ENCODE measurements around the gene SHLD1. TPM values are rescaled to one million over a fixed set of nuclear protein-coding genes. Genes with fewer than 3 reads are reported as not detected.

Gene SHLD1
- total RNA-seq, 1 donor from 2014 or later, result 7.1 TPM

DNA sequence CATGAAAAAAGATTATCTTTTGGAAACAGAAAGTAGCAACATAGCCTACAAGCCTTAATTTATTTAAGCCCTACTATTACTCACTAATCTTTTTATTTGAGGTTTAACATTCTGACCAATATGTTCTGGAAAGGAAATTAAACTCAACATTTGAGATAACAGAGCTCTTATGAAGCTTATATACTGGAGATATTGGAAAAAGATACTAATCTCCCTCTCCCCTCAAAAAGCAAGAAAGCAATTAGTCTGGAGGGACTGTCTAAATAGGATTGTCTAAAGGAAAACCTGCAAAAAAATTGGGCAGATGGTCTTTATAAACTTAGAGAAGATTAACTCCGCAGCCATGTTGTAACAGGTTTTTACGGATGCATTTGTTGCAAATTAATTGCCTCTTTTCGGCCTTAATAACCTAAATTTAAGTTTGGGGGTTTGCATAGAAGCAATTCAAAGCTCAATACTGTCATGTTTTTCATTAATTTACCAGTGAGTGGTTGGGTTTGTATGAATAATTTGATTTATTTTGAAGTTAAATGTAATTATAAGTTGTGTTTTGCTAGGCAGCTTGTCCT is 79.1 kb downstream of the SHLD1 start:
- peaks cover 3% of the 10 kb centered on the region for H3K36me3 Mint-ChIP-seq (ENCODE audit: low read depth, unreplicated experiment)
- no peak overlapping the region for H3K27ac Mint-ChIP-seq (ENCODE audit: unreplicated experiment)
- no peaks in the 10 kb centered on the region for H3K4me1 Mint-ChIP-seq (ENCODE audit: unreplicated experiment)
- no peak overlapping the region for H3K4me3 Mint-ChIP-seq (ENCODE audit: unreplicated experiment)
- no peaks in the 10 kb centered on the region for H3K27me3 Mint-ChIP-seq (ENCODE audit: unreplicated experiment)
- DNase-seq (ENCODE audit: low spot score), result no peak
- no peaks in the 10 kb centered on the region for H3K9me3 Mint-ChIP-seq (ENCODE audit: unreplicated experiment)
- TF ChIP-seq CTCF (IDR thresholded peaks at IDR 0.05; ENCODE audit: unreplicated experiment), result no peak

DNA sequence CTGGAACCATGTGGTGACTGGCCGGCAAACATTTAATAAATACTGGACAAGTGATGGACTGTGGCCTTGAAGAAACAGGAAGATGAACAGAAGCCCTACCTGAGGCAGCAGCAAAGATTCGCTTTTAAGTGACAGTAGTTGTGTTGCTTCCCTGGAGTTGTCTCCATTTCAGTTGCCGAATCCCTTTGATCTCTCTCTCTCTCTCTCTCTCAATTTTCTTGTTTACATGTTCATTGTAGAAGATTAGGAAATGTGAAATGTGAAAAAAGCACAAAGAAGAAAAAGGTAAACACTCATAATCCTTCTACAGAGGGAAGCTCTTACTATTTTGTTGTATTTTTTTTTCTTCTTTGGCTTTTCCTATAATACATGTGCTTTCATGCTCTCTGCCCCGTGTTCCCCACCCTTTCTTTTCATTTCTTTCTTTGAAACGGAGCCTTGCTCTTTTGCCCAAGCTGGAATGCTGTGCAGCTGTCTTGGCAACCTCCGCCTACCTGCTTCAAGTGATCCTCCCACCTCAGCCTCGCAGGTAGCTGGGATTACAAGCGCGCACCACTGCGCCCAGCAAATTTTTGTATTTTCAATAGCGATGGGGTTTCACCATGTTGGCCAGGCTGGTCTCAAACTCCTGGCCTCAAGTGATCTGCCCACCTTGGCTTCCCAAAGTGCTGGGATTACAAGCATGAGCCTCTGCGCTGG is 81.5 kb downstream of the SHLD1 start:
- TF ChIP-seq CTCF (IDR thresholded peaks at IDR 0.05; ENCODE audit: unreplicated experiment), result no peak
- Mint-ChIP-seq H3K36me3 (ENCODE audit: low read depth, unreplicated experiment) (peaks cover 3% of the 10 kb centered on the region), H3K4me3 (ENCODE audit: unreplicated experiment) (no peak overlapping the region), H3K27me3 (ENCODE audit: unreplicated experiment) (peaks cover 1% of the 10 kb centered on the region), H3K4me1 (ENCODE audit: unreplicated experiment) (peaks cover 3% of the 10 kb centered on the region), H3K27ac (ENCODE audit: unreplicated experiment) (no peak overlapping the region), H3K9me3 (ENCODE audit: unreplicated experiment) (no peaks in the 10 kb centered on the region)
- DNase-seq (ENCODE audit: low spot score), result no peak

GRCh38 chr20:5833309-5833941 is 83.2 kb downstream of the SHLD1 start:
- H3K36me3 Mint-ChIP-seq (ENCODE audit: low read depth, unreplicated experiment), result peaks cover 3% of the 10 kb centered on the region
- no peak for TF ChIP-seq CTCF (IDR thresholded peaks at IDR 0.05; ENCODE audit: unreplicated experiment)
- H3K4me3 Mint-ChIP-seq (ENCODE audit: unreplicated experiment), result no peak overlapping the region
- no peak overlapping the region for H3K27ac Mint-ChIP-seq (ENCODE audit: unreplicated experiment)
- H3K4me1 Mint-ChIP-seq (ENCODE audit: unreplicated experiment), result peaks cover 3% of the 10 kb centered on the region
- peaks cover 1% of the 10 kb centered on the region for H3K27me3 Mint-ChIP-seq (ENCODE audit: unreplicated experiment)
- no peaks in the 10 kb centered on the region for H3K9me3 Mint-ChIP-seq (ENCODE audit: unreplicated experiment)
- DNase-seq (ENCODE audit: low spot score), result no peak

GRCh38 chr20:5834436-5835005 is 84.3 kb downstream of the SHLD1 start:
- no peak for TF ChIP-seq CTCF (IDR thresholded peaks at IDR 0.05; ENCODE audit: unreplicated experiment)
- Mint-ChIP-seq H3K4me1 (ENCODE audit: unreplicated experiment) (peaks cover 3% of the 10 kb centered on the region), H3K4me3 (ENCODE audit: unreplicated experiment) (no peak overlapping the region), H3K9me3 (ENCODE audit: unreplicated experiment) (no peaks in the 10 kb centered on the region), H3K27ac (ENCODE audit: unreplicated experiment) (no peak overlapping the region), H3K27me3 (ENCODE audit: unreplicated experiment) (peaks cover 1% of the 10 kb centered on the region), H3K36me3 (ENCODE audit: low read depth, unreplicated experiment) (peaks cover 3% of the 10 kb centered on the region)
- DNase-seq (ENCODE audit: low spot score), result no peak
